CD8-positive, alpha-beta memory T cell (primary cell): Measurements from ENCODE around the gene FGR. TPM values are rescaled to one million over a fixed set of nuclear protein-coding genes. Genes with fewer than 3 reads are reported as not detected.
"Not testable (repeated sequence)": the region's sequence is repeated elsewhere in the genome, so short reads cannot be mapped to it uniquely, and the experiment has no call there.

Experiments
- CTCF ChIA-PET: fragments of 350-600 bp; sonication (Branson Sonifier 250); formaldehyde crosslinking; loops from one replicate; lab custom pipeline; 2021; ENCODE audit warnings: antibody characterized with exemption; lab: Charles Lee
- POLR2A ChIA-PET: fragments of 350-600 bp; sonication (Branson Sonifier 250); formaldehyde crosslinking; loops from one replicate; lab custom pipeline; 2021; ENCODE audit warnings: antibody characterized with exemption; lab: Charles Lee
- DNase-seq, 5 donors: peaks; one replicate each; pipeline versions ENCODE4 v3.0.0 to v3.0.0-alpha.2; 2020 to 2022; ENCODE audit warnings: mixed read lengths in 1 of 5
- H3K27ac ChIP-seq: one replicate; pipeline ENCODE4 v1.7.0; 2013; ENCODE audit warnings: low read depth, mild to moderate bottlenecking, low read length, moderate library complexity
- H3K27me3 ChIP-seq: 2 replicates; pipeline ENCODE4 v1.7.0; 2013; ENCODE audit warnings: low read length, mild to moderate bottlenecking; ENCODE audit not compliant: insufficient read depth, poor library complexity, severe bottlenecking
- H3K36me3 ChIP-seq: 2 replicates; pipeline ENCODE4 v1.7.0; 2013; ENCODE audit warnings: mild to moderate bottlenecking, low read length, moderate library complexity; ENCODE audit not compliant: insufficient read depth
- H3K4me1 ChIP-seq: 2 replicates; pipeline ENCODE4 v1.7.0; 2013; ENCODE audit warnings: mild to moderate bottlenecking, low read length, moderate library complexity; ENCODE audit not compliant: insufficient read depth
- H3K4me3 ChIP-seq: 2 replicates; pipeline ENCODE4 v1.7.0; 2013; ENCODE audit warnings: mild to moderate bottlenecking, low read length
- H3K9me3 ChIP-seq: 2 replicates; pipeline ENCODE4 v1.7.0; 2013; ENCODE audit warnings: mild to moderate bottlenecking, low read length
- H3K27ac Mint-ChIP-seq, 8 donors: one replicate each; pipeline ENCODE4 v1.8.0; 2020 to 2021; ENCODE audit warnings: mixed read lengths in 8 of 8, mild to moderate bottlenecking in 6 of 8, inconsistent platforms in 3 of 8, moderate library complexity in 3 of 8
- H3K27me3 Mint-ChIP-seq, 2 donors: one replicate each; pipeline ENCODE4 v1.8.0; 2020 to 2021; ENCODE audit warnings: mixed read lengths in 2 of 2, mild to moderate bottlenecking in 1 of 2, moderate library complexity in 1 of 2
- H3K36me3 Mint-ChIP-seq, 3 donors: one replicate each; pipeline ENCODE4 v1.8.0; 2020 to 2021; ENCODE audit warnings: mixed read lengths in 3 of 3, inconsistent platforms in 1 of 3, mild to moderate bottlenecking in 1 of 3
- H3K4me1 Mint-ChIP-seq, 3 donors: one replicate each; pipeline ENCODE4 v1.8.0; 2020 to 2021; ENCODE audit warnings: mixed read lengths in 3 of 3, inconsistent platforms in 1 of 3, mild to moderate bottlenecking in 1 of 3
- H3K4me3 Mint-ChIP-seq, 7 donors: one replicate each; pipeline ENCODE4 v1.8.0; 2020 to 2021; ENCODE audit warnings: mixed read lengths in 7 of 7, mild to moderate bottlenecking in 6 of 7, moderate library complexity in 4 of 7, inconsistent platforms in 2 of 7
- H3K9me3 Mint-ChIP-seq, 5 donors: one replicate each; pipeline ENCODE4 v1.8.0; 2020 to 2022; ENCODE audit warnings: mixed read lengths in 5 of 5, mild to moderate bottlenecking in 3 of 5, moderate library complexity in 2 of 5, inconsistent platforms in 1 of 5
- polyA plus RNA-seq: library from polyadenylated mRNA; unstranded; fragments of 300-500 nt; fragmentation: Illumina TruSeq; gene quantifications from one replicate; pipeline ENCODE4 v1.2.3, GENCODE V29; 2021
- total RNA-seq, 2 experiments: library from RNA; stranded (reverse); gene quantifications; one replicate each; pipeline ENCODE4 v1.2.3, GENCODE V29; 2021

The FGR gene
- 1 to 10 TPM; 1.6 to 1.8 TPM for total RNA-seq
- 49.6 TPM for polyA plus RNA-seq

DNA sequence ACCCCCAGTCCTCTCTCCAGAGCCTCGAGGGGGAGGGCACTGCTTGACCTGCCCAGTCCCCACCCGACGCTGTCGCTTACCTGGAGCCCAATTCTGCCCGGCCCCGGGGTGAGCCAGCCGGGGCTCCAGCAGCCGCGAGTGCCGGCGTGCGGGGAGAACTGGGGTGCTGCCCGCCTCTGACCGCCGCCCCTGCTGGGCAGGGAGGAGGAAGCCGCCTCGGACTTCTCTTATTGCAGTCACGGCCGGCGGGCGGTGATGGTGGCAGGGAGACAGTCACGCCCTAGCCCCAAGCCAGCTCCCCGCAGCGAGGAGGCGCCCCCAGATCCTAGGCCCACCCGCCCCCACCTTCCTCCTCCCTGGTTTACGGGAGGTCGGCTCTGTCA lies at the start of gene FGR:
TSS of gene FGR (minus strand) at position 201 of the 383 bp plus-strand sequence. CDS start 11,269 bp downstream, outside the sequence.
- ChIA-PET CTCF (no interaction called here), POLR2A (no interaction called here)
- no peak for DNase-seq
- peak within 1 kb of the TSS; percentile 56 for H3K4me3 ChIP-seq
- peaks cover 53 to 75% (median 55%) of the 10 kb centered on the region in 3 donors for H3K4me1 Mint-ChIP-seq
- H3K27me3 Mint-ChIP-seq = no peaks in the 10 kb centered on the region
- H3K4me3 Mint-ChIP-seq = peak within 1 kb of the TSS; percentile 54 to 89 (median 70)
- H3K36me3 ChIP-seq = no peaks in the 10 kb centered on the region
- no peaks in the 10 kb centered on the region for H3K9me3 Mint-ChIP-seq
- H3K36me3 Mint-ChIP-seq = no peaks in the 10 kb centered on the region
- H3K9me3 ChIP-seq = no peaks in the 10 kb centered on the region
- no peaks in the 10 kb centered on the region for H3K27me3 ChIP-seq
- H3K27ac ChIP-seq = no peak within 1 kb of the TSS
- peaks cover 56% of the 10 kb centered on the region for H3K4me1 ChIP-seq
- H3K27ac Mint-ChIP-seq = peak within 1 kb of the TSS; percentile 59 to 93 (median 84)

DNA sequence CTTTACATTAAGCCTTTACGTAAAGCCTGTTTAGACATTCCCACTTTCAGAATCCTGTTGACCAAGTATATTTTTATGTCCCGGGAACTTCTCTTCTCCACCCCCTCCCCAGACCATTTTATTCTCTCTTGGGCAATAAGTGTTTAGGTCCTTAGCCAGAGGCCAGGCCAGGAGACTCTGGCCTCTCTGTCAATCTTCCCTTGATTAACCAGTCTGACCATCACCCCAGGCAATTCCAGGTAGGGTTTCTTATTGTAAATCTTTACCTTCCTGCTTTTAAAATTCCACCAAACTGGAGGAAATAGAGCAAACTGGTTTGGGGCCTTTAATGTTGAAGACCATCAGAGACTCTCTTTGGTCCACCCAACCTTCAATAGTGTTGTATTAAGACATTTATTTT lies 49.2 kb upstream of the FGR start:
- ChIA-PET CTCF (no interaction called here), POLR2A (interaction anchor here (0.7 kb wide), 1 partner anchor 379 kb away, joined by 6 read pairs; no protein-coding TSS in a partner anchor)
- no peak overlapping the region for H3K4me3 ChIP-seq
- H3K27ac ChIP-seq = no peak overlapping the region
- no peaks in the 10 kb centered on the region for H3K27me3 ChIP-seq
- no peak overlapping the region for H3K4me3 Mint-ChIP-seq
- no peak overlapping the region for H3K27ac Mint-ChIP-seq
- no peaks in the 10 kb centered on the region for H3K4me1 ChIP-seq
- H3K4me1 Mint-ChIP-seq = no peaks in the 10 kb centered on the region
- no peak for DNase-seq
- H3K36me3 ChIP-seq = no peaks in the 10 kb centered on the region
- H3K27me3 Mint-ChIP-seq = peaks cover 0 to 4% of the 10 kb centered on the region in 2 donors
- peaks cover 8 to 33% (median 31%) of the 10 kb centered on the region in 5 donors for H3K9me3 Mint-ChIP-seq
- no peaks in the 10 kb centered on the region for H3K9me3 ChIP-seq
- peaks cover 2 to 34% (median 2%) of the 10 kb centered on the region in 3 donors for H3K36me3 Mint-ChIP-seq

GRCh38 chr1:27682351-27682944 lies 47.5 kb upstream of the FGR start:
- Mint-ChIP-seq H3K27ac (peak overlapping the region in 1 of 8 donors; percentile 83), H3K36me3 (peaks cover 2 to 39% (median 2%) of the 10 kb centered on the region in 3 donors), H3K4me1 (no peaks in the 10 kb centered on the region), H3K9me3 (peaks cover 8 to 36% (median 33%) of the 10 kb centered on the region in 5 donors), H3K4me3 (no peak overlapping the region), H3K27me3 (peaks cover 0 to 3% of the 10 kb centered on the region in 2 donors)
- Histone ChIP-seq H3K4me3 (no peak overlapping the region), H3K4me1 (no peaks in the 10 kb centered on the region), H3K9me3 (no peaks in the 10 kb centered on the region), H3K27me3 (no peaks in the 10 kb centered on the region), H3K27ac (no peak overlapping the region), H3K36me3 (no peaks in the 10 kb centered on the region)
- ChIA-PET CTCF (no interaction called here), POLR2A (no interaction called here)
- no peak for DNase-seq

GRCh38 chr1:27681580-27681979 lies 46.6 kb upstream of the FGR start:
- H3K36me3 ChIP-seq, CTCF ChIA-PET, H3K27me3 Mint-ChIP-seq, H3K27me3 ChIP-seq, H3K4me1 Mint-ChIP-seq, H3K4me1 ChIP-seq, H3K9me3 ChIP-seq, H3K4me3 Mint-ChIP-seq, DNase-seq, POLR2A ChIA-PET, H3K27ac ChIP-seq, H3K4me3 ChIP-seq: not testable (repeated sequence)
- Mint-ChIP-seq H3K27ac (peak overlapping the region in 1 of 8 donors; percentile 32), H3K9me3 (peaks cover 8 to 36% (median 33%) of the 10 kb centered on the region in 5 donors), H3K36me3 (peaks cover 2 to 39% (median 2%) of the 10 kb centered on the region in 3 donors)

DNA sequence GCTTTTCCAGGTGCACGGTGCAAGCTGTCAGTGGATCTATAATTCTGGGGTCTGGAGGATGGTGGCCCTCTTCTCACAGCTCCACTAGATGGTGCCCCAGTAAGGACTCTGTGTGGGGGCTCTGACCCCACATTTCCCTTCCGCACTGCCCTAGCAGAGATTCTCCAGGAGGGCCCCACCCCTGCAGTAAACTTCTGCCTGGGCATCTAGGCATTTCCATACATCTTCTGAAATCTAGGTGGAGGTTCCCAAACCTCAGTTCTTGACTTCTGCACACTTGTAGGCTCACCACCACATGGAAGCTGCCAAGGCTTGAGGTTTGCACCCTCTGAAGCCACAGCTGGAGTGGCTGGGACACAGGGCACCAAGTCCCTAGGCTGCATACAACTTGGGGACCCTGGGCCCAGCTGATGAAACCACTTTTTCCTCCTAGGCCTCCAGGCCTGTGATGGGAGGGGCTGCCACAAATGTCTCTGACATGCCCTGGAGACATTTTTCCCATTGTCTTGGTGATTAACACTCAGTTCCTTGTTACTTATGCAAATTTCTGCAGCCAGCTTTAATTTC lies 45.3 kb upstream of the FGR start:
- H3K9me3 ChIP-seq, H3K27ac Mint-ChIP-seq, H3K36me3 ChIP-seq, H3K27me3 Mint-ChIP-seq, H3K27ac ChIP-seq, H3K4me1 Mint-ChIP-seq, POLR2A ChIA-PET, CTCF ChIA-PET, H3K4me1 ChIP-seq, H3K27me3 ChIP-seq, H3K4me3 ChIP-seq, H3K4me3 Mint-ChIP-seq, DNase-seq: not testable (repeated sequence)
- H3K9me3 Mint-ChIP-seq = peaks cover 8 to 36% (median 33%) of the 10 kb centered on the region in 5 donors
- peaks cover 2 to 39% (median 2%) of the 10 kb centered on the region in 3 donors for H3K36me3 Mint-ChIP-seq

DNA sequence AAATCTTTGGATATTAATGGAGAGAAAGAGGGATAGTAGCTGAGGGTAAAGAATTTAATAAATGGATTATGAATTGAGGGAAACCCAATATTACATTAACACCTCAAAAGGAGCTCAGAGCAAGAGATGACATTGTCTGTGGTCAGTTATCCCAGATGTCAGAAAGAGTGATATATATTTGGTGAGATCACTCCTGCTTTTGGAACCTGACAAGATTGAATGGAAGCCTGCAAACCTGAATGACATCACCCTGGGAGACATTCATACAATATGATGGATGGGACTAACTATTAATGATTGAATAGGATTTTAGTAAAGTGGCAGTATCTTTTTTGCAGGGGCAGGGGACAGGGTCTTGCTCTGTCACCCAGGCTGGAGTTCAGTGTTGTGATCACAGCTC lies 43.8 kb upstream of the FGR start:
- H3K27me3 ChIP-seq = no peaks in the 10 kb centered on the region
- no peaks in the 10 kb centered on the region for H3K9me3 ChIP-seq
- H3K4me3 ChIP-seq = no peak overlapping the region
- H3K9me3 Mint-ChIP-seq = peaks cover 8 to 36% (median 33%) of the 10 kb centered on the region in 5 donors
- peaks cover 0 to 3% of the 10 kb centered on the region in 2 donors for H3K27me3 Mint-ChIP-seq
- H3K4me1 Mint-ChIP-seq = no peaks in the 10 kb centered on the region
- no peak overlapping the region for H3K27ac ChIP-seq
- H3K4me3 Mint-ChIP-seq = no peak overlapping the region
- CTCF ChIA-PET = interaction anchor here (1.0 to 1.3 kb wide), 2 partner anchors 9 to 47 kb away, joined by 3 read pairs; no protein-coding TSS in a partner anchor
- no peak overlapping the region for H3K27ac Mint-ChIP-seq
- H3K36me3 Mint-ChIP-seq = peaks cover 2 to 35% (median 2%) of the 10 kb centered on the region in 3 donors
- no peaks in the 10 kb centered on the region for H3K4me1 ChIP-seq
- POLR2A ChIA-PET = interaction anchor here (0.6 to 0.7 kb wide), 2 partner anchors 444 to 548 kb away, joined by 4 to 7 read pairs; no protein-coding TSS in a partner anchor
- H3K36me3 ChIP-seq = no peaks in the 10 kb centered on the region
- no peak for DNase-seq

GRCh38 chr1:27676410-27676809 lies 41.4 kb upstream of the FGR start:
- Histone ChIP-seq H3K27ac (no peak overlapping the region), H3K27me3 (no peaks in the 10 kb centered on the region), H3K4me3 (no peak overlapping the region), H3K9me3 (no peaks in the 10 kb centered on the region), H3K4me1 (peaks cover 5% of the 10 kb centered on the region), H3K36me3 (no peaks in the 10 kb centered on the region)
- H3K4me1 Mint-ChIP-seq = peaks cover 12 to 14% (median 13%) of the 10 kb centered on the region in 3 donors
- peaks cover 0 to 3% of the 10 kb centered on the region in 2 donors for H3K27me3 Mint-ChIP-seq
- CTCF ChIA-PET = no interaction called here
- DNase-seq = no peak
- H3K9me3 Mint-ChIP-seq = peaks cover 4 to 25% (median 21%) of the 10 kb centered on the region in 5 donors
- peaks cover 1 to 21% (median 6%) of the 10 kb centered on the region in 3 donors for H3K36me3 Mint-ChIP-seq
- no peak overlapping the region for H3K4me3 Mint-ChIP-seq
- no peak overlapping the region for H3K27ac Mint-ChIP-seq
- POLR2A ChIA-PET = no interaction called here

DNA sequence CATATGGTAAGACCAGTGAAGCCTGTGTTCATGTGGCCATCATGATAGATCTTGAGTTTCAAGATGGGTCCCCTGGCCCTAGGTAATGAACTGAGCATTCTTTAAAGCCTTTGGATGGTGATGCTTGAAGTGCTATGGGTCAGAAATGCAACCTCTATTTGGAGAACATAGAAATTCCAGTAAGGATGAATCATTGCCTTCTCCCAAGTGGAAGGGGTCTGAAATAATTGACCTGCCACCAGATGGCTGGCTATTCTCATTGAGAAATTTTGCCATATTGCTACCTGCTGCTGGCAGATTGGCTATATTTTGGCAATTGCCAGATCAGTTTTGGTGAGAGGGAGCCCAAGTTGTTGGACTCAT lies 37.7 kb upstream of the FGR start:
- Mint-ChIP-seq H3K9me3 (no peaks in the 10 kb centered on the region), H3K36me3 (peaks cover 0 to 8% (median 0%) of the 10 kb centered on the region in 3 donors), H3K4me1 (peaks cover 33 to 38% (median 34%) of the 10 kb centered on the region in 3 donors), H3K27me3 (no peaks in the 10 kb centered on the region), H3K27ac (peak overlapping the region; percentile 91 to 100 (median 98)), H3K4me3 (peak overlapping the region in 6 of 7 donors; percentile 89 to 98 (median 94))
- Histone ChIP-seq H3K4me1 (peaks cover 29% of the 10 kb centered on the region), H3K4me3 (peak overlapping the region; percentile 68), H3K36me3 (no peaks in the 10 kb centered on the region), H3K27ac (peak overlapping the region; percentile 70), H3K27me3 (no peaks in the 10 kb centered on the region), H3K9me3 (no peaks in the 10 kb centered on the region)
- CTCF ChIA-PET = interaction anchor here (0.9 to 3.9 kb wide), 12 partner anchors 10 to 278 kb away, joined by 3 to 32 read pairs (median 5); partner anchors contain the start of genes FAM76A, STX12 and WASF2
- POLR2A ChIA-PET = interaction anchor here (0.9 to 1.6 kb wide), 6 partner anchors 10 to 100 kb away, joined by 3 to 12 read pairs (median 3); partner anchors contain the start of genes FAM76A and STX12
- no peak for DNase-seq
